ENCODE results near the gene ALOX5.
"Not testable (repeated sequence)": the region's sequence is repeated elsewhere in the genome, so short reads cannot be mapped to it uniquely, and the experiment has no call there.

Gene ALOX5

GRCh38 chr10:45374350-45375052 lies 485 bp downstream of the ALOX5 start:
- no peak for DNase-seq (ENCODE audit: low read depth)

- no peak for DNase-seq (ENCODE audit: low read depth)
Observed at GRCh38 chr10:45375101-45375500, 1.1 kb downstream of the ALOX5 start.

GRCh38 chr10:45375716-45376231 lies 1.8 kb downstream of the ALOX5 start:
- no peak for DNase-seq (ENCODE audit: low read depth)

- DNase-seq (ENCODE audit: low read depth): no peak
Observed at GRCh38 chr10:45376371-45376801, 2.4 kb downstream of the ALOX5 start.

GRCh38 chr10:45377321-45377720 lies 3.3 kb downstream of the ALOX5 start:
- DNase-seq (ENCODE audit: low read depth): no peak

- no peak for DNase-seq (ENCODE audit: low read depth)
Observed at GRCh38 chr10:45377858-45378257, 3.8 kb downstream of the ALOX5 start.

- no peak for DNase-seq (ENCODE audit: low read depth)
Observed at GRCh38 chr10:45378914-45379726, 5.1 kb downstream of the ALOX5 start.

GRCh38 chr10:45379891-45380540 lies 6.0 kb downstream of the ALOX5 start:
- no peak for DNase-seq (ENCODE audit: low read depth)

- no peak for DNase-seq (ENCODE audit: low read depth)
Observed at GRCh38 chr10:45380903-45381620, 7.0 kb downstream of the ALOX5 start.

GRCh38 chr10:45382591-45382990 lies 8.6 kb downstream of the ALOX5 start:
- no peak for DNase-seq (ENCODE audit: low read depth)

- no peak for DNase-seq (ENCODE audit: low read depth)
Observed at GRCh38 chr10:45383682-45384330, 9.8 kb downstream of the ALOX5 start.

GRCh38 chr10:45386657-45387056 lies 12.6 kb downstream of the ALOX5 start:
- DNase-seq (ENCODE audit: low read depth): no peak

GRCh38 chr10:45387096-45387893 lies 13.3 kb downstream of the ALOX5 start:
- DNase-seq (ENCODE audit: low read depth): no peak

- not testable (repeated sequence) for DNase-seq (ENCODE audit: low read depth)
Observed at GRCh38 chr10:45389671-45390070, 15.7 kb downstream of the ALOX5 start.

GRCh38 chr10:45391636-45392035 lies 17.6 kb downstream of the ALOX5 start:
- not testable (repeated sequence) for DNase-seq (ENCODE audit: low read depth)

- DNase-seq (ENCODE audit: low read depth): no peak
Observed at GRCh38 chr10:45395554-45395953, 21.5 kb downstream of the ALOX5 start.

- no peak for DNase-seq (ENCODE audit: low read depth)
Observed at GRCh38 chr10:45398595-45398994, 24.6 kb downstream of the ALOX5 start.

GRCh38 chr10:45399113-45399512 lies 25.1 kb downstream of the ALOX5 start:
- no peak for DNase-seq (ENCODE audit: low read depth)

GRCh38 chr10:45403151-45403550 lies 29.1 kb downstream of the ALOX5 start:
- DNase-seq (ENCODE audit: low read depth): no peak

GRCh38 chr10:45404087-45404769 lies 30.2 kb downstream of the ALOX5 start:
- no peak for DNase-seq (ENCODE audit: low read depth)
